SK-N-SH (cell line): ENCODE measurements around the gene HBA1. TPM values are rescaled to one million over a fixed set of nuclear protein-coding genes. Genes with fewer than 3 reads are reported as not detected.
"Not testable (repeated sequence)": the region's sequence is repeated elsewhere in the genome, so short reads cannot be mapped to it uniquely, and the experiment has no call there.

Source experiments
- CTCF ChIA-PET: fragments of 300-600, 350-600 bp; formaldehyde crosslinking; extraction: SDS; loops from one replicate; lab custom pipeline; 2021; lab: Yijun Ruan, JAX
- POLR2A ChIA-PET: fragments of 350-600 bp; sonication (Branson Sonifier 250); formaldehyde crosslinking; extraction: SDS; loops from one replicate; lab custom pipeline; 2020; ENCODE audit warnings: antibody characterized with exemption, inconsistent platforms; lab: Yijun Ruan, JAX
- DNase-seq: peaks from one replicate; pipeline ENCODE4 v3.0.0; 2012
- H2AFZ ChIP-seq: fragments of 200-600 bp; sonication (generic); 2 replicates; pipeline ENCODE4 v1.8.1; 2016; ENCODE audit warnings: antibody characterized with exemption, mild to moderate bottlenecking, low read depth
- H3F3A ChIP-seq: fragments of 200-600 bp; sonication (generic); replicated peaks from 2 replicates; pipeline ENCODE3; 2016; ENCODE audit warnings: antibody characterized with exemption, mild to moderate bottlenecking; ENCODE audit not compliant: insufficient read depth
- H3K27ac ChIP-seq, 2 experiments: fragments of 200-500 bp in 1 of 2; fragments of 200-600 bp in 1 of 2; sonication (Bioruptor generic) in 1 of 2; sonication (generic), shearing (Covaris generic) in 1 of 2; 2 replicates each; pipeline versions ENCODE4 v1.5.1 to v1.6.1; 2014 to 2016; ENCODE audit warnings: low read depth in 2 of 2, inconsistent platforms in 1 of 2, low read length in 1 of 2, mild to moderate bottlenecking in 1 of 2, mixed read lengths in 1 of 2
- H3K27me3 ChIP-seq: fragments of 200-600 bp; sonication (generic), shearing (Covaris generic); 2 replicates; pipeline ENCODE4 v1.6.1; 2016; ENCODE audit warnings: mixed run types; ENCODE audit not compliant: insufficient read depth
- H3K36me3 ChIP-seq, 2 experiments: fragments of 200-500 bp in 1 of 2; fragments of 200-600 bp in 1 of 2; sonication (Bioruptor generic) in 1 of 2; sonication (generic) in 1 of 2; replicated peaks in 1 of 2; 2 replicates each; pipeline versions ENCODE3 to v1.5.1; 2014 to 2016; ENCODE audit warnings: low read length in 1 of 2, mild to moderate bottlenecking in 1 of 2; ENCODE audit not compliant: insufficient read depth in 2 of 2, control insufficient read depth in 1 of 2
- H3K4me1 ChIP-seq, 2 experiments: fragments of 200-500 bp in 1 of 2; fragments of 200-600 bp in 1 of 2; sonication (Bioruptor generic) in 1 of 2; sonication (generic), shearing (Covaris generic) in 1 of 2; 2 replicates each; pipeline versions ENCODE4 v1.5.1 to v1.6.1; 2014 to 2016; ENCODE audit warnings: low read depth in 1 of 2, low read length in 1 of 2, mixed run types in 1 of 2; ENCODE audit not compliant: insufficient read depth in 2 of 2, control insufficient read depth in 1 of 2
- H3K4me2 ChIP-seq: fragments of 200-600 bp; sonication (generic), shearing (Covaris generic); 2 replicates; pipeline ENCODE4 v1.6.1; 2017; ENCODE audit warnings: mixed run types
- H3K4me3 ChIP-seq, 2 experiments: fragments of 200-500 bp in 1 of 2; fragments of 200-600 bp in 1 of 2; sonication (Bioruptor generic) in 1 of 2; sonication (generic), shearing (Covaris generic) in 1 of 2; 2 replicates each; pipeline versions ENCODE4 v1.5.1 to v1.8.1; 2014 to 2016; ENCODE audit warnings: low read depth in 2 of 2, inconsistent platforms in 1 of 2, low read length in 1 of 2, mild to moderate bottlenecking in 1 of 2, mixed read lengths in 1 of 2, moderate library complexity in 1 of 2
- H3K79me2 ChIP-seq: fragments of 200-600 bp; sonication (generic); 2 replicates; pipeline ENCODE4 v1.8.1; 2017; ENCODE audit warnings: mild to moderate bottlenecking; ENCODE audit not compliant: insufficient read depth
- H3K9ac ChIP-seq: fragments of 200-600 bp; sonication (generic); 2 replicates; pipeline ENCODE4 v1.6.1; 2017; ENCODE audit warnings: mixed run types
- H3K9me2 ChIP-seq: fragments of 200-600 bp; sonication (generic); 2 replicates; pipeline ENCODE4 v1.6.1; 2017; ENCODE audit warnings: mixed run types
- H3K9me3 ChIP-seq: fragments of 200-600 bp; sonication (generic); 2 replicates; pipeline ENCODE4 v1.6.1; 2017; ENCODE audit warnings: mixed run types, mild to moderate bottlenecking, moderate library complexity
- H4K20me1 ChIP-seq: fragments of 200-600 bp; sonication (generic); 2 replicates; pipeline ENCODE4 v1.6.1; 2017; ENCODE audit warnings: mild to moderate bottlenecking, mixed run types; ENCODE audit not compliant: insufficient read depth
- EP300 ChIP-seq, 2 experiments: IDR thresholded peaks; 2 replicates each; pipeline versions ENCODE4 v1.4.0 to v1.6.1; 2012; ENCODE audit warnings: borderline replicate concordance in 1 of 2, low read depth in 1 of 2, low read length in 1 of 2
- GABPA ChIP-seq: IDR thresholded peaks from 2 replicates; pipeline ENCODE4 v1.4.0; 2012; ENCODE audit warnings: low read depth, mild to moderate bottlenecking
- MEF2A ChIP-seq: IDR thresholded peaks from 2 replicates; pipeline ENCODE4 v1.4.0; 2012; ENCODE audit warnings: low read depth, borderline replicate concordance
- NFIC ChIP-seq: IDR thresholded peaks from 2 replicates; pipeline ENCODE4 v1.4.0; 2012; ENCODE audit warnings: borderline replicate concordance
- PBX3 ChIP-seq: IDR thresholded peaks from 2 replicates; pipeline ENCODE4; 2012
- POLR2AphosphoS5 ChIP-seq: IDR thresholded peaks from 2 replicates; pipeline ENCODE4 v1.6.1; 2012; ENCODE audit warnings: low read depth, low read length
- RAD21 ChIP-seq: IDR thresholded peaks from 2 replicates; pipeline ENCODE4 v1.6.1; 2012; ENCODE audit warnings: mild to moderate bottlenecking, low read length
- RFX5 ChIP-seq: IDR thresholded peaks from 2 replicates; pipeline ENCODE4 v1.6.1; 2012; ENCODE audit warnings: mild to moderate bottlenecking, improper control_type of control experiment, low read length
- RXRA ChIP-seq: IDR thresholded peaks from 2 replicates; pipeline ENCODE4 v1.4.0; 2012; ENCODE audit warnings: low read depth, mild to moderate bottlenecking, borderline replicate concordance
- TCF12 ChIP-seq: IDR thresholded peaks from 2 replicates; pipeline ENCODE4 v1.4.0; 2012
- TEAD4 ChIP-seq: IDR thresholded peaks from 2 replicates; pipeline ENCODE4 v1.4.0; 2012; ENCODE audit warnings: mild to moderate bottlenecking, borderline replicate concordance; ENCODE audit not compliant: insufficient read depth
- YY1 ChIP-seq: IDR thresholded peaks from 2 replicates; pipeline ENCODE4 v1.4.0; 2012; ENCODE audit warnings: low read depth, mild to moderate bottlenecking
- WGBS: methylation state at CpG from one replicate; pipeline ENCODE4 v1.1.6; 2017; ENCODE audit warnings: low lambda C conversion rate; 5-methylcytosine and 5-hydroxymethylcytosine counted together
- polyA plus RNA-seq, 3 experiments: library from polyadenylated mRNA; depleted of rRNA; stranded (reverse); fragments of >200 nt; gene quantifications; 2 replicates each; pipeline ENCODE4 v1.2.3, GENCODE V29; 2012
- TF ChIP-seq, protein P1 (sequence below): IDR thresholded peaks from 2 replicates; pipeline ENCODE4 v1.6.1; 2012; ENCODE audit warnings: mild to moderate bottlenecking, low read depth, low read length, moderate library complexity

HBA1 gene
- polyA plus RNA-seq, 1 of the 3 experiments (the other 2 are of a cell fraction): not detected

GRCh38 chr16:160691-161190 is 15.7 kb upstream of the HBA1 start:
- Histone ChIP-seq H3K9me2 (no peaks in the 10 kb centered on the region), H3K9me3 (no peaks in the 10 kb centered on the region), H3K79me2 (no peaks in the 10 kb centered on the region), H2AFZ (no peak overlapping the region), H3F3A (no peaks in the 10 kb centered on the region), H3K4me3 (no peak overlapping the region), H3K9ac (no peak overlapping the region), H3K36me3 (no peaks in the 10 kb centered on the region), H3K4me2 (no peak overlapping the region), H3K27ac (no peak overlapping the region), H4K20me1 (peaks cover 4% of the 10 kb centered on the region; the same call in 1 of the 2 replicates), H3K4me1 (peaks cover 0 to 8% of the 10 kb centered on the region in 2 experiments; a peak in 1 of 4 replicates), H3K27me3 (peaks cover 7% of the 10 kb centered on the region)
- no peak for DNase-seq
- no peak for TF ChIP-seq RAD21
- 16% methylated on average over 10 of the region's 18 CpGs for WGBS
- ChIA-PET CTCF (interaction anchor here (0.6 to 1.2 kb wide), 2 partner anchors 18 to 20 kb away, joined by 4 read pairs; partner anchors contain the start of gene HBQ1), POLR2A (no interaction called here)

- TF ChIP-seq GABPA (no peak), YY1 (no peak), MEF2A (no peak), NFIC (no peak), POLR2AphosphoS5 (no peak), EP300 (IDR thresholded peaks at IDR 0.05; ENCODE audit: borderline replicate concordance in 1 of 2, low read depth in 1 of 2, low read length in 1 of 2) (no peak), RXRA (no peak), RFX5 (no peak), TEAD4 (no peak), PBX3 (no peak), TCF12 (no peak)
- TF ChIP-seq, protein P1, sequence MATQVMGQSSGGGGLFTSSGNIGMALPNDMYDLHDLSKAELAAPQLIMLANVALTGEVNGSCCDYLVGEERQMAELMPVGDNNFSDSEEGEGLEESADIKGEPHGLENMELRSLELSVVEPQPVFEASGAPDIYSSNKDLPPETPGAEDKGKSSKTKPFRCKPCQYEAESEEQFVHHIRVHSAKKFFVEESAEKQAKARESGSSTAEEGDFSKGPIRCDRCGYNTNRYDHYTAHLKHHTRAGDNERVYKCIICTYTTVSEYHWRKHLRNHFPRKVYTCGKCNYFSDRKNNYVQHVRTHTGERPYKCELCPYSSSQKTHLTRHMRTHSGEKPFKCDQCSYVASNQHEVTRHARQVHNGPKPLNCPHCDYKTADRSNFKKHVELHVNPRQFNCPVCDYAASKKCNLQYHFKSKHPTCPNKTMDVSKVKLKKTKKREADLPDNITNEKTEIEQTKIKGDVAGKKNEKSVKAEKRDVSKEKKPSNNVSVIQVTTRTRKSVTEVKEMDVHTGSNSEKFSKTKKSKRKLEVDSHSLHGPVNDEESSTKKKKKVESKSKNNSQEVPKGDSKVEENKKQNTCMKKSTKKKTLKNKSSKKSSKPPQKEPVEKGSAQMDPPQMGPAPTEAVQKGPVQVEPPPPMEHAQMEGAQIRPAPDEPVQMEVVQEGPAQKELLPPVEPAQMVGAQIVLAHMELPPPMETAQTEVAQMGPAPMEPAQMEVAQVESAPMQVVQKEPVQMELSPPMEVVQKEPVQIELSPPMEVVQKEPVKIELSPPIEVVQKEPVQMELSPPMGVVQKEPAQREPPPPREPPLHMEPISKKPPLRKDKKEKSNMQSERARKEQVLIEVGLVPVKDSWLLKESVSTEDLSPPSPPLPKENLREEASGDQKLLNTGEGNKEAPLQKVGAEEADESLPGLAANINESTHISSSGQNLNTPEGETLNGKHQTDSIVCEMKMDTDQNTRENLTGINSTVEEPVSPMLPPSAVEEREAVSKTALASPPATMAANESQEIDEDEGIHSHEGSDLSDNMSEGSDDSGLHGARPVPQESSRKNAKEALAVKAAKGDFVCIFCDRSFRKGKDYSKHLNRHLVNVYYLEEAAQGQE: no peak
- ChIA-PET CTCF (interaction anchor here (1.0 kb wide), 1 partner anchor 18 kb away, joined by 7 read pairs; the partner anchor contains the start of gene HBQ1), POLR2A (no interaction called here)
- H3K4me3 ChIP-seq: no peak overlapping the region
- peaks cover 24% of the 10 kb centered on the region for H3K27me3 ChIP-seq
- H3K4me2 ChIP-seq: no peak overlapping the region
- 96% methylated on average over 12 of the region's 13 CpGs for WGBS
- H3K79me2 ChIP-seq: no peaks in the 10 kb centered on the region
- no peaks in the 10 kb centered on the region for H3F3A ChIP-seq
- no peak overlapping the region for H3K9ac ChIP-seq
- no peaks in the 10 kb centered on the region for H3K36me3 ChIP-seq
- no peak for DNase-seq
- H3K9me2 ChIP-seq: no peaks in the 10 kb centered on the region
- no peaks in the 10 kb centered on the region for H3K9me3 ChIP-seq
- peaks cover 0 to 13% of the 10 kb centered on the region in 2 experiments; a peak in 1 of 4 replicates for H3K4me1 ChIP-seq
- peaks cover 4% of the 10 kb centered on the region; the same call in 1 of the 2 replicates for H4K20me1 ChIP-seq
- H3K27ac ChIP-seq: no peak overlapping the region
- H2AFZ ChIP-seq: no peak overlapping the region
These were observed 14.0 kb upstream of the HBA1 start for GRCh38 chr16:162271-162991.

- H3F3A ChIP-seq, H4K20me1 ChIP-seq, DNase-seq, H3K9me3 ChIP-seq, H3K4me3 ChIP-seq, H3K36me3 ChIP-seq, H3K4me2 ChIP-seq, H3K79me2 ChIP-seq, CTCF ChIA-PET, H2AFZ ChIP-seq, POLR2A ChIA-PET, H3K27ac ChIP-seq, H3K9me2 ChIP-seq, H3K9ac ChIP-seq: not testable (repeated sequence)
- 96% methylated on average over 10 of the region's 10 CpGs for WGBS
- H3K4me1 ChIP-seq: peaks cover 0 to 13% of the 10 kb centered on the region in 2 experiments; a peak in 1 of 4 replicates
- peaks cover 28% of the 10 kb centered on the region for H3K27me3 ChIP-seq
These were observed 13.3 kb upstream of the HBA1 start for GRCh38 chr16:163139-163538.
